HG02870 (cell line): ENCODE results near the gene SH3RF2.
A peak's percentile ranks its signal among the peaks of the same experiment; 100 is the strongest.
"Not testable (repeated sequence)": the region's sequence is repeated elsewhere in the genome, so short reads cannot be mapped to it uniquely, and the experiment has no call there.

Experiments used
- ATAC-seq: cut with Tn5 transposase; IDR thresholded peaks from one replicate; pipeline ENCODE4 v1.9.1; 2021; ENCODE audit warnings: mild to moderate bottlenecking, moderate library complexity; ENCODE audit not compliant: unreplicated experiment

The SH3RF2 gene, protein sequence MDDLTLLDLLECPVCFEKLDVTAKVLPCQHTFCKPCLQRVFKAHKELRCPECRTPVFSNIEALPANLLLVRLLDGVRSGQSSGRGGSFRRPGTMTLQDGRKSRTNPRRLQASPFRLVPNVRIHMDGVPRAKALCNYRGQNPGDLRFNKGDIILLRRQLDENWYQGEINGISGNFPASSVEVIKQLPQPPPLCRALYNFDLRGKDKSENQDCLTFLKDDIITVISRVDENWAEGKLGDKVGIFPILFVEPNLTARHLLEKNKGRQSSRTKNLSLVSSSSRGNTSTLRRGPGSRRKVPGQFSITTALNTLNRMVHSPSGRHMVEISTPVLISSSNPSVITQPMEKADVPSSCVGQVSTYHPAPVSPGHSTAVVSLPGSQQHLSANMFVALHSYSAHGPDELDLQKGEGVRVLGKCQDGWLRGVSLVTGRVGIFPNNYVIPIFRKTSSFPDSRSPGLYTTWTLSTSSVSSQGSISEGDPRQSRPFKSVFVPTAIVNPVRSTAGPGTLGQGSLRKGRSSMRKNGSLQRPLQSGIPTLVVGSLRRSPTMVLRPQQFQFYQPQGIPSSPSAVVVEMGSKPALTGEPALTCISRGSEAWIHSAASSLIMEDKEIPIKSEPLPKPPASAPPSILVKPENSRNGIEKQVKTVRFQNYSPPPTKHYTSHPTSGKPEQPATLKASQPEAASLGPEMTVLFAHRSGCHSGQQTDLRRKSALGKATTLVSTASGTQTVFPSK

DNA sequence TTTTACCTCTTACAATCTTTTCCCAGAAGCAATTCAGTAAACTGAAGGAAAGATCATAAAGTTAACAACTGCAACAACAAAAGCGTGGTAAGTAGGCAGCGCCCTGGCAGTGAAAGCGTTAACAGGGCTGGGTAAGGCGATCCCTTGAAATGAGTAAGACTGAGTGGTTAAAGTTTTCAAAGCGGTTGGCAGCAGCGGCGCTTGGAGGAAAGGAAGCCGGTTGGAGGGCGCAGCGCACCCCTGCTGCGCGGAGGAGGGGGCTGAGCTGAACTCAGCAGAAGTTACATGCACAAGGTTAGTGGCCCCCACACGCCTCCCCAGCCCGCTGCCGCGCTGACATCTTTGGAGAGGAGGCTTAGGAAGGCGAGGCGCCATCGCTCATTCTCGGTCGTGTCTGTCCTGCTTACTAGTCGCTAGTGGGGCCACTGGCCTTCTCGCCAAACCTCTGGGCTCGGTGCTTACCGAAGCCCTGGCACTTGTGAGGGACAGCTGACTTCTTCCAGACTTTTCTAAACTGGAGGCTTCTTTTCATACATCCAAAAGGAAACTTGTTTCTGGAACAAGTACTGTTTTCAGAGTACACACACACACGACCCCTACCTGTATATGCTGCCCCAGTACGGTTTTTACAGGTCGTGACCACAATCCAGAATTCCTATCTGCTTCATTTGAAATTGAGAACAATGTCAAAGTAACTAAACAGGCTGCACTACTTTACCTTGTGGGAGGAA lies at the start of gene SH3RF2:
Gene SH3RF2 (plus strand): TSS at position 178 of the 731 bp plus-strand sequence. CDS start 1,351 bp downstream, outside the sequence.
- no peak for ATAC-seq

DNA sequence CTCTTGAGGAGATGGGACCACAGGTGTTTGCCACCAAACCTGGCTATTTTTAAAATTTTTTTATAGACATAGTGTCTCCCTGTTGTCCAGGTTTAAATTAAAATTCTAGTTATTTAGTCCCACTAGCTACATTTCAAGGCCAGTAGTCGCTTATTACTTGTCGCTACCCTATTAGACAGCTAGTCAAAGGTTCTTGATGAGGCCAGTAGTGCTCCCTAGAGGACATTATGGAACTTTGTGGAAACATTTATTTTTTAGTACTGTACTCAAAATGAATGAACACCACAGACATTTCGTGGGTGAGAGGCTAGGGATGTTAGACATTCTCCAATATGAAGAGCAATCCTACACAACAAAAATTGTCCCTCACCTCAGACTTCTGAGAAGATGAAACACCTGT lies 49.2 kb upstream of the SH3RF2 start:
- no peak for ATAC-seq

DNA sequence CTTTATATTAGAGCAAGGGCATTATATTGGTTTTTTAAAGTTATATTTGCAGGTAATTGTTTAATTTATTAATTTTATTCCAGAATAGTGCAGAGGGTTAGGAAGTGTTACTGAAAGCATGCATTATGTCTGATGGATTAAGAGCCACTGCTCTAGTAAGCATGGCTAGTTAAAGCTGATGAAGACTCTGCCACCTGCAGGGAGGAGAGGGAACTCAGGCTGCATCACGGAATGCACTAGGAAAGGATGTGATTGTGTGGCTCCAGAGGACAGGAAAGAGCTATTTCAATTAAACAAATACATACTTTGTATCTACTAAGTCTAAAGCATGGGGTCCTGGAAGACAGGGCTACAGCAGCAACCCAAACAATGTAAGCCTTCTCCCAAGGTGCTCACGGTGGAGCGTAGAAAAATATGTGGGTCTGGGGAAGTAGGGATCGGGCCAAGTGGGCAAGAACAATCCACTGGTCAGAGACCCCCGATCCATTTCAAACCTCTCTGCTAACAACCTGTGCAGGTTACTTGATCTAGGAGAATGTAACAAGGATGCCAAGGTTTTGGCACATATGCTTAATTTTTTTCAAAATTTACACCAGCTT lies 48.3 kb upstream of the SH3RF2 start:
- ATAC-seq = no peak

DNA sequence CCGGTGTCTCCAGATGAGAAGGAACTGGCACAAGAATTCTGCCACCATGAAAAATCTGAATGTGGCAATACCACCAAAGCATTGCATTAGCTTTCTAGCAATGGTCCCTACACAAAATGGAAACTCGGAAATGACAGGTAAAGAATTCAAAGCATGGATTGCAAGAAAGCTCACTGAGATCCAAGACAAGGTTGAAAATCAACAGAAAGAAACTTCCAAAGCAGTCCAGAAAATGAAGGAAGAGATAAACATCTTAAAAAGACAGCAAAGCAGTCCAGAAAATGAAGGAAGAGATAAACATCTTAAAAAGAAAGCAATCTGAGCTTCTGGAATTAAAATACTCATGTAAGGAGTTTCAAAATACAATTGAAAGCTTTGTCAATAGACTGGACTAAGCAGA lies 46.8 kb upstream of the SH3RF2 start:
- no peak for ATAC-seq

DNA sequence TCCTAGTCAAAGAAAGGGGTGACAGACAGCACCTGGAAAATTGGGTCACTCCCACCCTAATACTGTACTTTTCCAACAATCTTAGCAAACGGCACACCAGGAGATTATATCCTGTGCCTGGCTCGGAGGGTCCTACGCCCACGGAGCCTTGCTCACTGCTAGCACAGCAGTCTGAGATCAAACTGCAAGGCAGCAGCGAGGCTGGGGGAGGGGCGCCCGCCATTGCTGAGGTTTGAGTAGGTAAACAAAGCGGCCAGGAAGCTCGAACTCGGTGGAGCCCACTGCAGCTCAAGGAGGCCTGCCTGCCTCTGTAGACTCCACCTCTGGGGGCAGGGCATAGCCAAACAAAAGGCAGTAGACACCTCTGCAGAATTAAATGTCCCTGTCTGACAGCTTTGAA lies 45.0 kb upstream of the SH3RF2 start:
- ATAC-seq = not testable (repeated sequence)

DNA sequence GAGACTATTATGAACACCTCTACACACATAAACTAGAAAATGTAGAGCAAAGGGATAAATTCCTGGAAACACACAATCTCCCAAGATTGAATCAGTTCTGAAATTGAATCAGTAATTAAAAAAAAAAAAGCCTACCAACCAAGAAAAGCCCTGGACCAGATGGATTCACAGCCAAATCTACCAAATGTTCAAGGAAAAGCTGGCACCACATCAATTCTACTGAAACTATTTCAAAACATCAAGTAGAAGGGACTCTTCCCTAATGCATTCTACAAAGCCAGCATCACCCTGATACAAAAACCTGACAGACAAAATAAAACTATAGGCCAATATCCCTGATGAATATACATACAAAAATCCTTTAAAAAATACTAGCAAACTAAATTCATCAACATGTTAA lies 38.2 kb upstream of the SH3RF2 start:
- no peak for ATAC-seq

DNA sequence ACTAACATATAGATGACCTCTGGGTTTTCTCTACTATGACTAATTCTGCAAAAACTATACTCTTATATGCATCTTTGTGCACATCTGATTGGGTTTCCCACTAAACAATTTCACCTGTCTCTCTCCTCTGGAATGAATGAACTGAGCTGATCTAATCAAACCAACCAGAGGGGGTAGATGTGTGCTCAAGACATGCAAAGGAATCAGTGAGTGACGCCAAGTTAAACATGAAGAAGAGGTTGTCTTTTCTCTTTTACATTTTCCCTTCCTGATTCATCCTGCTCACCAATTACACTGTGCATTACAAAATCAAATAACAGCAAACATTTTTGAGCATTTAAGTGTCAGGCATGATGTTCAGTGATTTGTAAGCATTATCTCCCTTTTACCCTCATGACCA lies 34.0 kb upstream of the SH3RF2 start:
- ATAC-seq = no peak

DNA sequence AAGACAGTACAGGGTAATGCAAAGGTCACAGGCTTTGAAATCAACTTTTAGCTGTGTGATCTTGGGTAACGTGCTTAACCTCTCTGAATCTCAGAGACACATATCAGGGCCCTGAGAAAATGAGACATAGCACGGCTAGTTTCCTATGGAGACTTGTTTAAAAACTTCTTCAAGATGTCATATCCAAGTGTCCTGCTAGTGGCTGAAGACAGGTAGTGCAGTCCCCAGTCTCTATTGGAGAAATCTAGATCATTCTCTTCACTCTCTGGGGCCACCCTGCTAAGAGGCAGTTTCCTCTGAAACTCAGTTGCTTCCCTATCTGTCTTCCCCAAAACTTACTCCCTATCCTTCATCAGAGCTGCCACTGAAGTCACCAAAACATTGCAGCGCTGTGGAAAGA lies 33.3 kb upstream of the SH3RF2 start:
- peak; percentile 50 for ATAC-seq

DNA sequence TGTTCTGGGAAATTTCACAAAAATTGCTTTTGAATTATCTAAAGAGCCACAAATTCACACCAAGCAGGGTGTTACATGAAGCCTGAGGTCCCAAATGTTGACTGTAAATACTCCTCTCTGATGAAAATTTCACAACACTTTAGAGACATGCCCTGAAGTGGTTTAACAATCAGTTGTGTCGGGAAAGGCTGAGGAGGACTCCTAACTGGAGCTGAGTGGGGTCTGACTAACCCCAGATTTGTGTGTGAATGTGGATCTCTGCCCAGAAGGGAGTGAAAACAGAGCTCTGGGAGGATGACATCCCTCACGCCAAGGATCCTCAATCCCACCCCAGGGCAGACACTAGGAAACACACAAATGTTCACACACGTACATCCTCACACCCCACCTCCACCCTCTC lies 32.5 kb upstream of the SH3RF2 start:
- no peak for ATAC-seq

DNA sequence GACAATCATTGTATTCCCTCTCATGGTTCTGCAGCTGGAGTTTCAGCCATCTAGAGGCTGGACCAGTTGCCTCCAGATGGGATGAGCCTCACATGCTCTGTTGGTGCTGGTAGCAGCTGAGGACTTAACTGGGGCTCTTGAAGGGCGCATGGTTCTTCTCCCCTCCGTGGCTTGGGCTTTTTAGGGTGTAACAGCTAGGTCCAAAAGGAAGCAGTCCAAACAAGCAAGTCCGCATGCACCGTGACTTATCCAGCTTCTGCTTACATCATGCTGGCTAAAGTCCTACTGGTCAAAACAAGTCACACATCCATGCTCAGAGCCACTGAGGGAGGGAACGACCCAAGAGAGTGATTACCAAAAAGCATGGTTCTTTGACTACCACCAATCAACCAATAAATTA lies 31.6 kb upstream of the SH3RF2 start:
- no peak for ATAC-seq

DNA sequence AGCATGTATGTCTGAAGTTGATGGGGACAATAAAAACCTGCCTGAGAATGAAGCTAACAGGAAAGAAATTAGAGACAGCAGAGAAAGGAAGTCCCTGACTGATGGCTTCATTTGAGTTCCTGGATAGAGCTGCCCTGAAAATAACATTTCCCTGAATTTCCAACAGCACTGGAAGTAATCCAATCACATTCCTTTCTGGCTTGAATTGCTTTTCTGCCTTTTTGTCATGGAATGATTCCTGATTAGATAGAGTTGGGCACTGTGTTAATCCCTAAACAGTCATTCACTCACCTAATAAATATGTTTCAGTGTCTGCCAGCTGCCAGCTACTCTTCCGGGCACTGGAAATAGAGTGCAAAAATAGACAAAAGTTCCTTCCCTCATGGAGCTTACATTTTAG lies 30.0 kb upstream of the SH3RF2 start:
- ATAC-seq = no peak

DNA sequence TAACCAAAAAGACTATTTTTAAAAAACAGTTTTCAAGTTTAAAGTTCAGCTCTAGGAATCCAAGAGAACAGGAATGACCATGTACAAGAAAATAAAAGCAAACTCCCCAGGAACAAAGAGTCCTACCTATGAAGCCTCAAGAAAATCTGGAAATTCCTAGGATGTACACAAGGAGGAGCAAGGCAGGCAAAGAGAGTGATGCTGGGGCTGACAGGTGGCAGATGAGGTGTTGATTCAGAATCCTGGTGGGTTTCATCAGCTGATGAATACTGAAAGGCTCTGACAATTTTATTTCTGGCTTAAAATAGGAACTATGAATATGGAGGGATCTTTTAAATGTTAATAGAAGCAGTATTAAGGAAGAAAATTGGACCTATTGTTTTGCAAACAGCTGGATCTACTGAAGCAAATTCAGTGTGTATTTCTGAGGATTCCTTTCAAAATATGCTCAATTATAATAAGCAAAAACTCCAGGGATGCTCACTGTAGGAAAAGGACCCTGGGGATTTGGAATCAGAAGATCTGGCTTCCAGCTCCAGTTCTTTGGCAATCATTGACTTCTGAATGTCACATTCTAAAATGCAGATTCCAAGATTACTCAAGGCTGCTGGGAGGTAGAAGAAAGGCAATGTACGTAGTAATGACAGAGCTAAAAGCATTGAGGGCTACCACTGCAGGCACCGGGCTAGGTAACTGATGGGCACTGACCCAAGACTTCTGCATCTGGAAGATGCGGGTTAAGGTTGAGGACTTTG lies 28.0 kb upstream of the SH3RF2 start:
- no peak for ATAC-seq

DNA sequence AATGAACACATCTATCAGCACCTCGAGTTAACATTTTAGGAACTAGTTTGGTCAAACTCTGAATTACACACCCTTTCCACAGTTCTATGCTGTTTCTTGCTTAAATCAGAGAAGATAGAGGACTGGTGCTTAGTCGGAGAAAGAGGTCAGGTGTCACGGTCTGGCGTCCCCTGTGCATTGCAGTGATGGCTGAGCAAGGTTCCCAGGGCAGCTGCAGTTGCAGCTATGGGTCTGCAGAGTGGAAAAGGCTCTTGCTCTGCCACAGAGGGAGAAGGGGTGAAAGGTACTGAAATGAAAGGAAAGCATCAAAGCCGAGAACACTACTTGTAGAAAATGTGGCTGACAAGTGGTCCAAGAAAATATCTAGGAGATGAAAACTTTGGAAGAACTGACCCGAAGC lies 25.2 kb upstream of the SH3RF2 start:
- no peak for ATAC-seq

DNA sequence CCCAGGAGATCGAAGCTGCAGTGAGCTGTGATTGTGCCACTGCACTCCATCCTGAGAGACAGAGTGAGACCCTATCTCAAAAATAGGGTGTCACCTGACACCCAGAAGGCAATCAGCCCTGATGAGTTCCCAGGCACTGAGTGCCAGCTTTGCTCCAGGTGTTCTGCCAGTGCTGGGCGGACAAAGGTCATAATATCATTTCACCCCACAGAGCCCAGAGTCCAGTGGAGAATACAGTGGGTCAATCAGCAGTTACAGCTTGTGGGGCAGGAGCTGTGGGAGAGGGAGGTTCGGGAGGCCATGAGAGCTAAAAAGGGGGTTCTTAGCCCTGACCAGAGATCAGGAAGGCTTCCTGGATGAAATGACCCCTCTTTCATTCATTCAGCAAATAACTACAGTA lies 24.4 kb upstream of the SH3RF2 start:
- ATAC-seq = no peak

DNA sequence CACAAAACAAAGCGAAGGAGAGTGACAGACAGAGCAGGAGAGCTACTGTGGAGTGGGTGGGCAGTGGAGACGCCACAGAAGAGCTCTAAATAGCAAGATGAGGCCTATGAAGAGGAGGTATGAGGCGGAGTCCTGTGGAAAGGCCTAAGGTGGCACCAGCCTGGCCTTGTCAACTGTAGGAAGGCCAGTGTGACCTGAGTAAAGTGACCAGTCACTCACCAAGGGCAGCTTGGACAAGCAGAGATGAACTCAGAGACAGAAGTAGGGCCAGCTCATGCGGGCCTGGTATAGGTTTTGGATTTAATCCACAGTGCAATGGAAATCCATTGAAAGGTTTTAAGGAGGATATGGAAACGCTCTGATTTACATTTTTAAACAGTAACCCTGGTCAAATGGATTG lies 23.8 kb upstream of the SH3RF2 start:
- ATAC-seq = no peak

DNA sequence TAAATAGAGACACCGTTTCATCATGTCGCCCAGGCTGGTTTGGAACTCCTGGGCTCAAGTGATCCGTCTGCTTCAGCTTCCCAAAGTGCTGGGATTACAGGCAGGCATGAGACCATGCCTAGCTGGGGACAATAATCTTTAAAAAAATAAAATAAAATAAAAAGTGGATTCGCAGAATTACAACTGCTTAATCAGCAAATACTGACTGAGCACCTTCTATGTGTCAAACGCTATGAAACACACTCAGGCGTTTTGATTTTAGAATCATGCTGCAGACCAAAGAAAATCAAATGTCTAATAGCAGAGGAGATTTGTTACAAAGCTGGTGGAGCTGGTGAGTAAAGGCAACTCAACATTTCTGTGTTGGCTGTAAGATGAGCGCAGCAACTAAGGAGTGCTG lies 22.7 kb upstream of the SH3RF2 start:
- no peak for ATAC-seq

DNA sequence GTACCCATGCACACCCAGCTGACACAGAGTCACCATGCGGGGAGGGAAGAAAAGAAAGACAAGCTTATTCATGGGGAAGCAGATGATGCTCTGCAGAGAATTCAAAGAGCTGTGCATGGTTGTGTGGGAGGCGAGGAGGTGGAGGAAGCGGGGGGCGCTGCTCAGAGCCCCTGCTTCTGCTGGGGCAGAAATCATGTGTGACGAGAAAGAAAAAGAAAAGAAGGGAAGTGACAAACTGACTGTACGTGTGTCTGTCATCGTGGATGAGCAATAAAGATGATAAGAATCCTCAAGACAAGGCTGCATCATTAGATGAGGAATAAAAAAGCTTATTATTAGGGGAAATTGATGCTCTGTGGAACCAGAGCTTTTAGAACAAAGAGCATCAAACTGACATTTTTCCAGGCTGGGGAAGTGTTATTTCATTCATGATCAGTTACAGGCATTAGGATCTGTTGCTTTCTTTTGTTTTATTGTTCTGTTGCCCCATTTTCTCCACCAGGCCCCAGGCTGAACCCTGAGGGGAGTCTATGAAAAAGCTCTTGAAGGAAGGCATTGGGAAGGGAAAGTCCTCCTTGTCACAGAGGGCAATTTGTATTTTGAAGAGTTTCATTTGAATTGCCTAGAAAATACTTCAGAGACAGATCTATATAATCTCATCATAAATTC lies 20.3 kb upstream of the SH3RF2 start:
- ATAC-seq = no peak

DNA sequence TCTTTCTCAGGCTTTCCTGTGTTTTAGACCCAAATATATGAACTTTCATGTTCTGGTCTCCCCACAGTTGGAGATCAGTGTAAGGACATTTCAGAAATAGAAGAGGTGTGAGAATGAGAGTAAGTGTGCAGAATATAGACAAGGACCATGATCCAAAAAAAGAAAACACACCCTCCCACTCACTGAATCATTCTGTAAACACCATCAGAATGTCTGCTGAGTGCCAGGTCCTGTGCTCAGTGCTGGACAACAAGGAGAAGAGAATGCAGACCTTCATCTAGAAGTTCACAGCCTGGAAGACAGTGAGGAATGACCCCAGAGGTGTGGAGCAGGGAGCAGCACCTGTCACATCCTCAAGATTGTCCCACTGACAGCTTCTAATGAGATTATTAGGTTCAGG lies 19.1 kb upstream of the SH3RF2 start:
- ATAC-seq = no peak

DNA sequence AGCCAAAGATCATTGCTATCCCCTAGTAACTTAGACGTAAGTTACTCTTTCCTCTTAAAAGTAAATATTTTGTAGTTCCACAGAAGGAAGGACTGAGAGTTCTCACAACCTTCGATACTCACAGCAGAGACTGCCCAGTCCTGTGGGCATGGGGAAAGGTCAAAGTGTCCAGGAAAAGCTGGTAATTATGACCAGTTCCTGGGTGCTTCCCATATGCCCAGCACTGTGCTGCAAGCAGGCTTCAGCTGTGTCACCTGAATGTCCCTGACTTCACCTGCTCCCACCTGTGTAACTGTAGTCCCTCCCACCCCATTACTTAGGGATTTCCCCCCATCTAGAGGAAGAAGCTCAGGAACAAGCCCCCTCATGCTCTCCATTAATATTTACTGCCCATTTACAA lies 18.0 kb upstream of the SH3RF2 start:
- no peak for ATAC-seq

DNA sequence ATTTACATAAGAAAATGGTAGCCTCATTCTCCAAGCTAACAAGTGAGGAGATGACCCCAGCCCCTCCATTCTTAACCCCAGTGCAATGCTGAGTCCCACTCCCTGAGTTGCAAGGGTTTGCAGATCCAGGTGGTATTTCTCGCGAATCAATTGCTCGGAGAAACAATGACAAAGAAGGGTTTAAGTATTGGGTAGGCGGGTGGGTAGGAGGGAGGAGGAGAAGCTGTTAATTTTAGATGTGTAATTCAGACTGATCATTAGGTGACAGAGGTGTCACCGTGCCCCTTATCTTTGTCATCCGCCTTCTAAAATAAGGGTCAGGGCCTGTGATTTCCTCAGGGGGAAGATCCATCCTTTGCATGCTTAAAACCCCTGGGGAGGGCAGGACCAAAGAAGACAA lies 17.0 kb upstream of the SH3RF2 start:
- no peak for ATAC-seq
